ENCODE results near the gene PPP1R16B.

- no peak for TF ChIP-seq POLR2A (IDR thresholded peaks at IDR 0.05)
- TF ChIP-seq, protein P1, sequence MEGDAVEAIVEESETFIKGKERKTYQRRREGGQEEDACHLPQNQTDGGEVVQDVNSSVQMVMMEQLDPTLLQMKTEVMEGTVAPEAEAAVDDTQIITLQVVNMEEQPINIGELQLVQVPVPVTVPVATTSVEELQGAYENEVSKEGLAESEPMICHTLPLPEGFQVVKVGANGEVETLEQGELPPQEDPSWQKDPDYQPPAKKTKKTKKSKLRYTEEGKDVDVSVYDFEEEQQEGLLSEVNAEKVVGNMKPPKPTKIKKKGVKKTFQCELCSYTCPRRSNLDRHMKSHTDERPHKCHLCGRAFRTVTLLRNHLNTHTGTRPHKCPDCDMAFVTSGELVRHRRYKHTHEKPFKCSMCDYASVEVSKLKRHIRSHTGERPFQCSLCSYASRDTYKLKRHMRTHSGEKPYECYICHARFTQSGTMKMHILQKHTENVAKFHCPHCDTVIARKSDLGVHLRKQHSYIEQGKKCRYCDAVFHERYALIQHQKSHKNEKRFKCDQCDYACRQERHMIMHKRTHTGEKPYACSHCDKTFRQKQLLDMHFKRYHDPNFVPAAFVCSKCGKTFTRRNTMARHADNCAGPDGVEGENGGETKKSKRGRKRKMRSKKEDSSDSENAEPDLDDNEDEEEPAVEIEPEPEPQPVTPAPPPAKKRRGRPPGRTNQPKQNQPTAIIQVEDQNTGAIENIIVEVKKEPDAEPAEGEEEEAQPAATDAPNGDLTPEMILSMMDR (IDR thresholded peaks at IDR 0.05) = no peak
These were observed 126.5 kb downstream of the PPP1R16B start for GRCh38 chr20:38931984-38932383.
